HT-29 (cell line): ENCODE results near the gene GCK. TPM values are rescaled to one million over a fixed set of nuclear protein-coding genes. Genes with fewer than 3 reads are reported as not detected.

ENCODE experiments used
- small RNA-seq: library from RNA; depleted of rRNA; stranded (forward); fragments of <200 nt; gene quantifications from one replicate; pipeline ENCODE3, GENCODE V24; 2014
- total RNA-seq: library from RNA; depleted of rRNA; stranded (reverse); fragments of >200 nt; shearing (Covaris generic); gene quantifications from 2 replicates; pipeline ENCODE4 v1.2.3, GENCODE V29; 2014; rRNA removed

Gene GCK
- total RNA-seq, 1 experiment from 2014 or later: not detected

Small RNAs within 50 kb of the gene (small RNA-seq; reads per million reads assigned to genes)
- gene RNA5SP230: not detected

Other genes starting within 250 kb of the GCK start
- not detected in 2 replicates for gene SPDYE1, start 191.5 kb downstream of the GCK start, total RNA-seq
- 184 and 203 TPM in 2 replicates for gene DBNL, start 144.7 kb downstream of the GCK start, total RNA-seq
- gene PGAM2, start 123.9 kb downstream of the GCK start, total RNA-seq: 0.56 TPM in 1 of 2 replicates, not detected in the other
- gene POLM, start 106.9 kb downstream of the GCK start, total RNA-seq: 20.0 and 22.9 TPM in 2 replicates
- not detected in 2 replicates for gene AEBP1, start 85.1 kb downstream of the GCK start, total RNA-seq
- gene POLD2, start 65.9 kb downstream of the GCK start, total RNA-seq: 258 and 277 TPM in 2 replicates
- gene MYL7, start 48.1 kb downstream of the GCK start, total RNA-seq: not detected in 2 replicates
- gene YKT6, start 11.5 kb upstream of the GCK start, total RNA-seq: 127 and 138 TPM in 2 replicates
- gene CAMK2B, start 136.2 kb upstream of the GCK start, total RNA-seq: 1.8 and 1.9 TPM in 2 replicates